Gastroesophageal sphincter (tissue), 3 donors: Measurements from ENCODE around the gene FAM228A.

Experiments
- POLR2A ChIP-seq, 2 donors: fragments of 450-650 bp; IDR thresholded peaks; one replicate each; pipeline ENCODE4 v1.6.1; 2017; ENCODE audit warnings: antibody characterized with exemption in 2 of 2, mild to moderate bottlenecking in 2 of 2, moderate library complexity in 1 of 2
- TF ChIP-seq, protein P1 (sequence below), 4 experiments: fragments of 200-600 bp in 2 of 4; fragments of 450-650 bp in 2 of 4; sonication (generic) in 1 of 4; IDR thresholded peaks; one replicate each; pipeline ENCODE4 v1.5.1; 2017 to 2019; ENCODE audit warnings: antibody characterized with exemption in 4 of 4, mild to moderate bottlenecking in 2 of 4, moderate library complexity in 2 of 4

GRCh38 chr2:24206242-24206641 lies 31.4 kb downstream of the FAM228A start:
- TF ChIP-seq POLR2A (IDR thresholded peaks at IDR 0.05) = no peak
- TF ChIP-seq, protein P1, sequence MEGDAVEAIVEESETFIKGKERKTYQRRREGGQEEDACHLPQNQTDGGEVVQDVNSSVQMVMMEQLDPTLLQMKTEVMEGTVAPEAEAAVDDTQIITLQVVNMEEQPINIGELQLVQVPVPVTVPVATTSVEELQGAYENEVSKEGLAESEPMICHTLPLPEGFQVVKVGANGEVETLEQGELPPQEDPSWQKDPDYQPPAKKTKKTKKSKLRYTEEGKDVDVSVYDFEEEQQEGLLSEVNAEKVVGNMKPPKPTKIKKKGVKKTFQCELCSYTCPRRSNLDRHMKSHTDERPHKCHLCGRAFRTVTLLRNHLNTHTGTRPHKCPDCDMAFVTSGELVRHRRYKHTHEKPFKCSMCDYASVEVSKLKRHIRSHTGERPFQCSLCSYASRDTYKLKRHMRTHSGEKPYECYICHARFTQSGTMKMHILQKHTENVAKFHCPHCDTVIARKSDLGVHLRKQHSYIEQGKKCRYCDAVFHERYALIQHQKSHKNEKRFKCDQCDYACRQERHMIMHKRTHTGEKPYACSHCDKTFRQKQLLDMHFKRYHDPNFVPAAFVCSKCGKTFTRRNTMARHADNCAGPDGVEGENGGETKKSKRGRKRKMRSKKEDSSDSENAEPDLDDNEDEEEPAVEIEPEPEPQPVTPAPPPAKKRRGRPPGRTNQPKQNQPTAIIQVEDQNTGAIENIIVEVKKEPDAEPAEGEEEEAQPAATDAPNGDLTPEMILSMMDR (IDR thresholded peaks at IDR 0.05) = no peak
